HG03520 (cell line): Measurements from ENCODE around the gene CCM2.
"Not testable (repeated sequence)": the region's sequence is repeated elsewhere in the genome, so short reads cannot be mapped to it uniquely, and the experiment has no call there.

Experiments used
- ATAC-seq: cut with Tn5 transposase; IDR thresholded peaks from one replicate; pipeline ENCODE4 v1.9.1; 2021; ENCODE audit warnings: mild to moderate bottlenecking, moderate library complexity; ENCODE audit not compliant: unreplicated experiment

CCM2 gene

DNA sequence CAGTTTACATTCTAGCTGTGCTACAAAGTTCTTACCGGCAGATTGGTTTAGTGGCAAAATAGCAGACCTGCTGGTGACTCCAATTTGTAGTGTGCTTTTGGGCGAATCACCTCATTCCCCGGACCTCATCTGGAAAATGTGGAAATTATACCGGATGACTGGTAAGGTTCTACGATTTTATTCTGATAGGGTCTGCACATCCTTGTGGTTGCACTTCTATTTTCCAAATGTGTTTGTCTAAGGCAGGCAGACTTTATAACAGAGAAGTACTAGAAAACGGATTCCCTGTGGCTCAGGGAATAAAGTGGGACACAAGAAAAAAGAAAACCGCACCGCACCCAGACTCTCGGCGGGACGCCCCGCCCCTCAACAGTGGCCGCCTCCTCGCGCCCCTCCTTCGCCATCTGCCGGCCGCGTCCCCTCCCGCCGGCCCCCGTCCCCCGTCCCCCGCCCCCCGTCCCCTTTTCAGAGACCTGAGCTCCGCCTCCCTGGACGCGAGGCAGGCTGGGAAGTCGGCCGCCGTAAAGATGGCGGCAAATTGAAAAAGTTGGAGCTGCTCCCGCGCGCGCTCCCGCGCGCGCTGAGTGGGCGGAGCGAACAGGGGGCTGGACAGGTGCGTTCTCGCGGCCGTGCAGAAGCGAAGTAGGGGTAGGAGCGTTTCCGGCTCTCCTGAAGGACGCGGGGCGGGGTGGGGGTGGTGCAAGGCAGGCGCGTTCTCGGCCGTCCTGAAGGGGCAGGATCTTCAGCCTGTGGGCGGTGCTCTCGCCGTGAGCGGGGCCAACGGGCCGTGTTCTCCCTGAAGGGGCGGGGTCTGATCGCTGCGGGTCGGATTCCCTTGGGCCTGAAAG is 532 bp upstream of the CCM2 start:
- ATAC-seq, result peak; percentile 66

DNA sequence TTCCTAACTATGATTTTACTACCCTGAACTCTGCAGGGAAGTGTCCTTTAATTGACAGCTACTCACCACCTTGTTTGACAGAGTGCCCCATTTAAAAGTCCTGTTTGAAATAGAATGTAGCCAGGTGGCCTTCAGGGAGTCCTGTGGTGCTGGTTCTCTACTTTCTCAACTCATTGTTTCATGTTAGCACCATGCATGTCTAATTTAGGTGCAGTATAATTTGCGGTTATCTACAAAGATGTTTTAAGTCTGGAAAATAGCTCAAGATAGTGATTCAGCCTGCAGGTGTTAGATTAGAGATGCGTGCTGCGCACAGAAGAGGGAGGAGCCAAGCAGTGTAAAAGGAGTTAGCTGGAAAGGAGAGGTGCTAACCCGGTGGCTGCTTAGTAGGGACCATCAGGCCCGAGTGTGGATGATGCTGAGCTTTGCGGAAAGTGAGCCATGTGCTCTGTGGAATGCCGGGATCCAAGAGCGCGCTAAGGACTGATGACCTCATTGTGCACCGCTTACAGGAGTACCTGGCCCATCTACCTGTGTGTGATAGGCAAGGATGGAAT is 1.2 kb downstream of the CCM2 start:
- ATAC-seq, result no peak

DNA sequence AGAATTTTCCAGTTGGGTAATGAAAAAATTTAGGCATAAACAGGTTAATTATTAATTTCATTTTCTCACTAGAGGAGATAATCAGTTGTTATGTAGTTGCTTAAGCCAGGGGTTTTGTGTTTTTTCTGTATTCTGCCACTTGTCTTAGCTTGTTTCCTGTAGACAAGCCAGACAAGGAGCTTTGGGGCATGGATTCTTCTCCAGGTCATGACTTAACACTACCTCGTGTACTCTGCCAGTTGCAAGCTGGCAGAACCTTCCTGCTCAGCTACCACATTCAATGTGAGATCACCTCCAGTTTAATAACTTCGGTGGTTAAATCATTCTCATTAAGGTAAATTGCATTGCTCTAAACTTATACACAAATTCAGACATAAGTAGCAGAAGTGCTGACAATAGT is 1.8 kb downstream of the CCM2 start:
- ATAC-seq, result no peak

DNA sequence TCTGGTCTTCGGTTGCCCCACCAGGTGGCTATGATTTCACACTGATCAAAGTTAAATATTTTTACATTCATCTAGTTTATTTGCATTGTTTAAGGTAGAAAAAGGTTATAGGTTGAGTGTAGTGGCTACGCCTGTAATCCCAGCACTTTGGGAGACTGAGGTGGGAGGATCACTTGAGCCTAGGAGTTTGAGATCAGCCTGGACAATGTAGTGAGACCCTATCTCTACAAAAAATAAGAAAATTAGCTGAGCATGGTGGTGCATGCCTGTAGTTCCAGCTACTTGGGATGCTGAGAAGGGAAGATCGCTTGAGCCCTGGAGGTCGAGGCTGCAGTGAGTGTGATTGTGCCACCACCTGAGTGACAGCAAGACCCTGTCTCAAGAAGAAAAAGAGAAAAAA is 3.8 kb downstream of the CCM2 start:
- ATAC-seq, result no peak

DNA sequence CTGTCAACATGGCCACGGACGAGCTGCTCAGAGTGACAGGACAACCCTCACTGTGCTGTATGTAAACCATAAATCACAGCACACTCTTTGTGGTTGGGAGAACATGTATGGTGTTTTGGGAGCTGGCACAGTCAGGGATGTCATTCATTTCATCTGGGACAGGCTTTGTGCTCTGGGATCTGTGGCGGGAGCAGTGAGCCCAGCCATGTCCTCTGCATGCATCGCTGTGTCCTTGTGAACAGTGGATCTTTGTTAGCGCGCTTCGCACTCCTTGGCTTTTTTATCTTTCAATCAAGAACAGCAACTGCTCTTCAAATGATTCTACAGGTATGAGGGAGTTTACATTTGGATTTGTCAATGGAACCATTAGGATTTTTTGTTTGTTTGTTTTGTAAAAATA is 7.1 kb downstream of the CCM2 start:
- ATAC-seq, result no peak

DNA sequence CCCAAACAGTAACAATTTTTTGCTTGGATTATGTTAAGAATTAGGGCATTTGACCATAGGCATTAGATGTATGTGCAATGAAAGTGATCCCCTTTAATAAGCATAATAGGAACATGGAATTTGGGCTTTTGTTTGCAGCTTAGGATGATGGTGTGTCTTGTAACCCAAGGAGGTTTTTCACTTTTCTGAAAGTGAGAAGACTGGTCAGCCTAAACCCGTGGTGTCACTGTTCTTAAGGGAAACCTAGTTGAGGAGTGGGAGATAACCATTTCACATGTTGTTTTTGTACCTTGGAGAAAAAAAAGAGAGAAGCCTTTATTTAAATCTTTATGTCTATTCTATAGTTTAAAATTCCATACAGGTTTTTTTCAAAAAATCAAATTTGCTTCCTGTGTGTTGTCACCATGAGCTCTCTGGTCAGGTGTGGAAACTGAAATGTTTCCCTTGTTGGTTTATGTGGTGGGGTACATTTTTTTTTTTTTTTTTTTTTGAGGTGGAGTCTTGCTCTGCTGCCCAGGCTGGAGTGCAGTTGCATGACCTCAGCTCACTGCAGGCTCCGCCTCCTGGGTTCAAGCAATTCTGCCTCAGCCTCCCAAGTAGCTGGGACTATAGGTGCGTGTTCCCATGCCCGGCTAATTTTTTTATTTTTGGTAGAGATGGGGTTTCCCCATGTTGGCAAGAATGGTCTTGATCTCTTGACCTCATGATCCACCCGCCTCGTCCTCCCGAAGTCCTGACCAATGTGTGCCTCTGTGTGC is 7.7 kb downstream of the CCM2 start:
- ATAC-seq, result no peak

DNA sequence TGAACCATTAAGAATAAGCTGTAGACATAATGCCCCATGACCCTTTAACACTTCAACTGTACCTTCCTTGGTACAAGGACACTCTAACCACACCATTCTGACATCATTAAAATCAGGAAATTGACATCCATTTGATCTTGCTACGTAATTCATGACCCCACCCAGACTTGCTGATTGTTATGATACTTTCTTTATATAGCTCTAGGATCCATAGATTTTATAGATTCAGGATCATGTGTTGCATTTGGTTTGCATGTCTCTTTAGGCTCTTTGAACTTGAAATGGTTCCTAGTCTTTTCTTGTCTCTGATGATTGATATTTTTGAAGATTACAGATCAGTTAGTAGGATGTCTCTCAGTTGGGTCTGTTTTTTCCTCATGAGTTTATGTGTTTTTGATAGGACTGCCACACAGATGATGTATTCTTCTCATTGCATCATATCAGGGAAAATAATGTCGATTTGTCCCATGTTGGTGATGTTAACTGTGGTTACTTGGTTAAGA is 13.5 kb downstream of the CCM2 start:
- no peak for ATAC-seq

DNA sequence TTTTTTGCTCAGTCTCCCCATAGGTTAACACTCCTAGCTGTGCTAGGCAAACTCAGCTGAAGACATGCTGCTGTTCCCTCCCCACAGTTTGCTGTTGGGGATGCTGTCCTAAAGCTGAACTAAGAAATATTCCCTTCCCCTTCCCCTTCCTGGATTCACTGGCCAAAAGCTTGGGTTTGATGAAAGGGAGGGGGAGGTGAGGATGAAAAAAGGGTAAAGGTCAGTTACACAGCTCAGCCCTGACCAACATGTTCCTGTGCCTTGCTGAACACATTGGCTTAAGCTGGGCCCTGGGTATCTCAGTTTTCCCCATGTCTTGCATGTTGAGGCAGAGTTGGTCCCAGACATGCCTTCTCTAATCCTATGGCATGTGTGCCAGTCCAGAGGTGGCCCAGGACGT is 15.3 kb downstream of the CCM2 start:
- no peak for ATAC-seq

DNA sequence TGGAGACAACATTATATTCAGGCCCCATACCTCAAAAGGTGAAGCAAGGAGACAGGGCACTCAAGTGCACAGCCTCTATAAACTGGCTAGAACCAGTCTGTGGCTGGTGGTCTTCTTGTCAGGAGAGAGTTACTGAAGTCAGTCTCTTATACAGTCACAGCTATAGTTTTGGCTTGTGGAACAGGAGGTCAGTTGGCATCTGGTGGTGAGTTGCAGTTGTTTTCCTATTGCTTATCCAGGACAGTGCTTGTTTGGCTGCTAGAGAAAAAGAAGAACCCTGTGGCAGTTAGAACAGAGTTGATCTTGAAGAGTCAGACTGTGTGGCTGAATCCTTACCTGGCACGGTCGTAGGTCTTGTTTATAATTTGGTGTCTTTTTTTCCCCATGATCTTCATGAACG is 17.3 kb downstream of the CCM2 start:
- no peak for ATAC-seq

DNA sequence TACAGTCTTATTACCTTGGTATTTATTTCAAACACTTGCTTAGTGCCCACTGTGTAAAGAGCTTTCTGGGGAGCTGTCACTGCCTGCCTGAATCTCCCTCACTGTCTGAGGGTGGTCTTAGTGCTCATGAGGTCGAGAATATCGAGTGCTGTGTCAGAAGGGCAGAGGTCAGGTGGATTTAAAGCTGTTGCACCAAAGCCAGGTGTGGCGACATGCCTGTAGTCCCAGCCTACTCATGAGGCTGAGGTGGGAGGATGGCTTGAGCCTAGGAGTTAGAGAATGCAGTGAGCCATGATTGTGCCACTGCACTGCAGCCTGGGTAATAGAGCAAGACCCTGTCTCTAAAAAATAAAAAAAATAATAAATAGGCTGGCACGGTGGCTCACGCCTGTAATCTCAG is 20.9 kb downstream of the CCM2 start:
- ATAC-seq, result no peak

DNA sequence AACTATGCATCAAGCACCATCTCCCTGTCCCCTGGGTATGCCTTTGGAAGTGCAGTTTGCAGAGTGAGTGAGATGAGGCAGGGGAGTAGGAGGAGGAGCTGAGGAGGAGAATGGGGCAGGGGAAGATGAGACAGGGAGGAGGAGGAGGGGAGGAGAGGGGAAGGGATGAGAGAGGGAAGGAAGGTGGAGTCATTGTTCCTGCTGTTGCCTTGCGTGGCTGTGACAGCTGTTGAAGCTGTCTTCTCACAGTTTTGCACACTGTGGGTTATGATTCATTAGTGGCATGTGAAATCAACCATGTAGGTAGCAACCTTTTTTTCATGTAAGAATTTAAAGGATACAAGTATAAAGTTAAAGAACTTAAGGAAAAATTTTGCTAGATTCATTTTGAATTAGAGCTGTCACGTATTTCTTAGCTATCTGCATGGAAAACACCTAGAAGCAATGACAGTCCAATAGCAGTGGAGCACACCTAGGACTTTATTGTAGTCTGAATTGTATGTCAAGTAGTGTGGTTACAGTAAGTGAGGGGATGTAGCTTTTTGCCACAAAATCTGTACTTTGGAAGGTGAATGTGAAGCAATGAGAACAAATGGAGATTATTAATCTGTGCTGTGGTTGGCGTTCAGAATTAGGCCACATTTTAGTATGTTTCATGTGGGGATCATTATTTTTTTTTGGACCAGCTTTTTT is 21.7 kb downstream of the CCM2 start:
- no peak for ATAC-seq

DNA sequence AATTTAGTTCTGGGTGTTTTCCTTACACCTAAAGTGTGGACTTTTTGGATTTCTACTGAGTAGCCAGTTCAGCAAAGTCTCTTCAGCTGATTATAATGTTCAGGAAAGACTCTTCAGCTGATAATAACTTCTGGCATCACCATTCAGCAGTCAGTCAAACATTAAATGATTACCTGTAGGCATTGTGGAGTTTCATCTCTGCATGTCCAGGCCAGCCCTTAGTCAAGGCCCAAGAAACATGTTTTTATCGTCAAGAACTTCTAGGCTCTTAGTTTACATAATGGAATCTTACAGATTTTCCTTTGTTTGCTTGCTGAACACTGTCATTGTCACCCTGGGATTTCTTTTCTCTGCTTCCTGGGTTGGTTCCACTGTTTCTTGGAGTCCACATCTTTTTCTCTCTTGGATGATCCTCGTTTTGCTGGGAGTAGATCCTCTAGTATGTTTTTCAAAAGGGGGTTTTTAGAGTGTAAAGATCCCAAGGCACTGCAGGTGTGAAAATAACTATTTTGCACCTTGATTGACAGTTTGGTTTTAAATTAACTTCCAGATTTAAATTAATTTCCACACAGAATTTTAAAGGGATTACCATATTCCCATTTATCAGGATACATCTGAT is 24.2 kb downstream of the CCM2 start:
- ATAC-seq, result no peak

DNA sequence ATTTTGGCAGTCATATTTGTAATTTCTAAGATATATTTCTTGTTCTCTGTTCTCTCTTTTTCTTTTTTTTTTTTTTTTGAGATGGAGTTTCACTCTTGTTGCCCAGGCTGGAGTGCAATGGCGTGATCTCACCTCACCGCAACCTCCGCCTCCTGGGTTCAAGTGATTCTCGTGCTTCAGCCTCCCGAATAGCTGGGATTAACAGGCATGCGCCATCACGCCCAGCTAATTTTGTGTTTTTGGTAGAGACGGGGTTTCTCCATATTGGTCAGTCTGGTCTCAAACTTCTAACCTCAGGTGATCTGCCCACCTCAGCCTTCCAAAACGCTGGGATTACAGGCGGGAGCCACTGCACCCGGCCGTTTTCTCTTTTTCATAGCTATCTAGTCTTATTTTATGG is 25.5 kb downstream of the CCM2 start:
- ATAC-seq, result not testable (repeated sequence)

DNA sequence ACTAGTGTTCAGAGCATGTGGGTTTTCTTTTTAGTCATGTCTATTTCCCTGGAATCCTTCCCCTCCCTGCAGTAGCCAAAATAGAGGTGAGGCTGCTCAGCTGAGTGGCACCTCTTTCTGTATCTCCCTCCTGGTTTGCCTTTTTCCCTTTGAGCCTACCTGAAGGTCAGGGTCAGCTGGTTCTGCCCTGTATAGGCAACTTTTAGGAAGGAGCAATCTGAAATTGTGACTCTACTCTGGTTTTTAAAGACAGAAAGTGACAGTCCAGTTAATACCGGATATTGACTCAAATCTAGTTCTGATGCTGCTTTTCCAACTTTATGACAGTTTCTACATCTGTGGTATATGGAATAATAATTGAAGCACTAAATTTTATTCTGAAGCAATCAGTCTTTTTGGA is 26.0 kb downstream of the CCM2 start:
- no peak for ATAC-seq

DNA sequence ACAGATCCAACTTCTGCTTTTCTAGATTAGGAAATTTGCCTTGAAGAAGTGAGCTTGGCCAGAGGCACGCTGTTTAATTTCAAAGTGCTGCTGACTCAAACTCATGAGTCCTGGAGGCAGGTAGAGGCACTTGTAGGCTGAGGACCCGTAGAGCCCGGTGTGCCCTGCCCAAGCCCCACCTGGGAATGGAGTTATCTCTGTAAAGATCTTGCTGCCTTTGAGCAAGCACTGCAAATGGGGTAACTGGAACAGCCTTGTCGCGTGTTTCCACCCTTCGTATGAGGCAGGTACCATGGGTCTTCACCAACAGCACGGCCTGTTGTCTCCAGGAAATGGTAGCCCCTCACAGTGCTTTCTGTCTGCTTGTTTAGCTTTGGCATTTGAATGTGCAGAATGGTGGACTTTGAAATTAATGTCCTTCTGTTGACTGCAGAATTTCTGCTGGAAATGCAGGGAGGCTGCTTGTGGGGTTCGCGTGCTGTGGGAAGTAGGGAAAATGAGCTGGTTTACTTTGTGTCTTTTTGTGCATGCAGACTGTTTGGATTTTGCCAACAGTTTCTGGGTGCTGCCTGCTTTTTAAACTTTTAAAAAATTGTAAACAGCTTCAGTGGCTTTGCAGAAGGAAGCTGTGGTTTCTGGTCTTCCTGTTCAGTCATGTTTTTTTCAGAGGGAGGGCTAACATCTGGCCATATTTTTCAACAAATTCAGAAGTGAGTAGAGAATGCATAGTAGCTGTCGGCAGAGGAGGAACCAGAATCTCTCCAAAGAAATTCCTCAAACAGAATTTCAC is 27.2 kb downstream of the CCM2 start:
- ATAC-seq, result peak; percentile 61

DNA sequence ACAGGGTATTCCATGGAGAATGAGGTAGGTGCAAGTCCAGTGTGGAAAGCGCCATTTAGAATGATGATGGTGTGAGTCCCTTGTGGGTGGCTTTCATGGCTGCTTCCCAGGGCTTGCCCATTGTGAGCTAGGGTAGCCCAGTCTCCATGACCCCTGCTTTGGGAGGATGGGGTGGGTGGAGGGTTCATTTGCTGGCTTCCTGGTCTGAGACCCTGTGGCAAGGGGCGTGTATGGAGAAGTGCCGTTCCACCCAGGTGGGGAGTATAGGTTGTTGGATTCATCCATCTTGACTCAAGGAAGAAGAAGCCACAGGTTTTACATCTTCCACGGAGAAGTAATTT is 27.7 kb downstream of the CCM2 start:
- ATAC-seq, result peak; percentile 21

DNA sequence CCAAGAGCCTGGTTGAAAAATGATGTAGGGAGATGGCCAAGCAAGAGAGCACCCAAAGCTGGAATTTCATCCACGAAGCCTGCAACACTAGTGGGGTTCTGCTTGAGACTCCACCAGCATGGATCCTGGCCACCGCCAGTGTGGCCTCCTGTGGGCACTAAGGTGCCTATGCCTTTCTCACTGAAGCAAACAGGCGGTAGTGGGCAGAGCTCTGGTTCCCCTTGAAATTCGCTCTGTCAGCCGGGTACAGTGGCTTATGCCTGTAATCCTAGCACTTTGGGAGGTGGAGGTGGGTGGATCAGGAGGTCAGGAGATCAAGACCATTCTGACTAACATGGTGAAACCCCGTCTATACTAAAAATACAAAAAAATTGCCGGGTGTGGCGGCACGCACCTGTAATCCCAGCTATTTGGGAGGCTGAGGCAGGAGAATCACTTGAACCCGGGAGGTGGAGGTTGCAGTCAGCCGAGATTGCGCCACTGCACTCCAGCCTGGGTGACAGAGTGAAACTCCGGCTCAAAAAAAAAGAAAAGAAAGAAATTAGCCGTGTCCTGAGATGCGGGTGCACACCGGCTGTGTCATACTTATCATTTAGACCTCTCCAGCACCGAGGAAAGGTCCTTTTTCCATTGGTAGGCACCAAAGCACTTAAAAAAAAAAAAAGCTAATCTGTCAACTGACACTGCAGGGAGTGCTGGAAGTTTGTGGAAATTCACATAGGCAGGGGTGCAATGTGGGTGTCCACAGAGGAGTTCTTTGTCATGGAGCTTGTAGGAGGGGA is 28.3 kb downstream of the CCM2 start:
- no peak for ATAC-seq

DNA sequence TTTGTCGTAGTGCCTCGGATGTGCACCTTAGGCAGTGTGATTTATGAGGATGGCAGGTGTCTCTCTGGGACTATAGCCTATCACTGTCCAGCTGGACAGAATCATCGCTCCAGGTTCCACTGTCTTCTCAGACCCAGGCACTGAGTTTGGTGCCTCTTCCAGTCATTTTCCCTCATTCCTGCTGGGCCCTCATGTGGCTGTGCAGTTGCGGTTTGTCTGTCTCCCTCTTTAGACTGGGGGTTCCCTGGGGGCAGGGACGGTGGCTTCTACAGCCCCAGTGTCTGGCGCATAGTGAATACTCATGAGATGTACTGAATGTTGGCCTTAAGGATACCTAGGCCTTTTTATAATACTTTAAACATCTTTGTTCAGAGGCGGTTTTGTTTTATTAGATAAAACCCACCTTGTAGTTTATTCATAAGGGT is 28.9 kb downstream of the CCM2 start:
- no peak for ATAC-seq

DNA sequence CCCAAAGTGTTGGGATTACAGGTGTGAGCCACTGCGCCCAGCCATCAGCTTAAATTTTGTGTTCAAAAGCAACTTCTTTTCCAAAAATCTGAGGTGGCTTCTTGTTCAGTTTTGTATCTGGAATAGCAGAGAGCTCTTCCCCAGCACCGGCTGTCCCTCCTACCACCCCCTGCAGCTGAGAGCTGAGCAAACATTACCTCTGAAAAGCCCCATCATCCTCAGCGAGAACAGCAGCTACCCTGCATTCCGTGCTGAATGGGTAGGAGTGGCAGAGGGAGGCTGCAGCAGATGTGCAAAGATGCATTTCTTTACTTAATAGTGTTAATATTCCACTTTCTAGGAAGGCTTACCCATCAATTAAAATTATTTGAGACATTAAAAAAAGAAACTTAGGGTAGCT is 31.8 kb downstream of the CCM2 start:
- ATAC-seq, result no peak
